Measurements from ENCODE around the gene EDN2. TPM values are rescaled to one million over a fixed set of nuclear protein-coding genes. Genes with fewer than 3 reads are reported as not detected.

EDN2 gene
- total RNA-seq, 1 donor from 2014 or later, result 0.80 TPM

DNA sequence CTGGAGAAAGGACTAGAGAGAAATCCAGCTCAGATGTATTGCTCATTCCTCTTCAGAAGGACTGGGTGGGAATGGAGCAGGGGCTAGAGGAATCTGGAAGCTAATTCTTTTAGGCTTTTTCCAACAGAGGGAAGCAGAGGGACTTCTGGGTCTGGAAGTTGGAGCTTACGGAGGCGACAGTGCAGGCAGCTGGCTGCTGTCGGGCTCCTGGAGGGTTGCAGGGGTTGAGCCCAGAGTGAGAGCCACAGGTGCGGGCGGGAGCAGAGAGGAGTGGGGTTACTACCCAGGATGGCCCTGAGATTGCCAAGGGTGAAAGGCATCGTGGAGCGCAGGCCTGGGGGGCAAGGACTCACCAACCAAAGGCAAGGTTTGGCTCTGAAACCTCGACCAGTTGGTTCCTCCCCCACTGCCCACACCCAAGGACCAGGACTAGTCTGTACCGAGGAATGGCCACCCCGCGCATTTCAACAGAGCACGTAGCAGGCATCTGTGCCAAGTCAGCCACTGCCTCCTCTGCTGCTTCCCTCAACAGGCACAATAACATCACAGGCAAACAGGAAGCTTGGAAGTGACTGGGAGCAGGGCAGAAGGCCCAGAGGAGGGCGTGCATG is 22.7 kb upstream of the EDN2 start:
- Mint-ChIP-seq H3K4me3 (ENCODE audit: unreplicated experiment) (no peak overlapping the region), H3K4me1 (ENCODE audit: low read depth) (peaks cover 15% of the 10 kb centered on the region), H3K36me3 (ENCODE audit: low read depth) (peaks cover 4% of the 10 kb centered on the region), H3K27ac (ENCODE audit: unreplicated experiment) (no peak overlapping the region), H3K9me3 (ENCODE audit: low read depth) (no peaks in the 10 kb centered on the region), H3K27me3 (ENCODE audit: low read depth) (no peaks in the 10 kb centered on the region)
- TF ChIP-seq, protein P1, sequence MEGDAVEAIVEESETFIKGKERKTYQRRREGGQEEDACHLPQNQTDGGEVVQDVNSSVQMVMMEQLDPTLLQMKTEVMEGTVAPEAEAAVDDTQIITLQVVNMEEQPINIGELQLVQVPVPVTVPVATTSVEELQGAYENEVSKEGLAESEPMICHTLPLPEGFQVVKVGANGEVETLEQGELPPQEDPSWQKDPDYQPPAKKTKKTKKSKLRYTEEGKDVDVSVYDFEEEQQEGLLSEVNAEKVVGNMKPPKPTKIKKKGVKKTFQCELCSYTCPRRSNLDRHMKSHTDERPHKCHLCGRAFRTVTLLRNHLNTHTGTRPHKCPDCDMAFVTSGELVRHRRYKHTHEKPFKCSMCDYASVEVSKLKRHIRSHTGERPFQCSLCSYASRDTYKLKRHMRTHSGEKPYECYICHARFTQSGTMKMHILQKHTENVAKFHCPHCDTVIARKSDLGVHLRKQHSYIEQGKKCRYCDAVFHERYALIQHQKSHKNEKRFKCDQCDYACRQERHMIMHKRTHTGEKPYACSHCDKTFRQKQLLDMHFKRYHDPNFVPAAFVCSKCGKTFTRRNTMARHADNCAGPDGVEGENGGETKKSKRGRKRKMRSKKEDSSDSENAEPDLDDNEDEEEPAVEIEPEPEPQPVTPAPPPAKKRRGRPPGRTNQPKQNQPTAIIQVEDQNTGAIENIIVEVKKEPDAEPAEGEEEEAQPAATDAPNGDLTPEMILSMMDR (IDR thresholded peaks at IDR 0.05), result no peak
- DNase-seq (ENCODE audit: low spot score), result no peak

DNA sequence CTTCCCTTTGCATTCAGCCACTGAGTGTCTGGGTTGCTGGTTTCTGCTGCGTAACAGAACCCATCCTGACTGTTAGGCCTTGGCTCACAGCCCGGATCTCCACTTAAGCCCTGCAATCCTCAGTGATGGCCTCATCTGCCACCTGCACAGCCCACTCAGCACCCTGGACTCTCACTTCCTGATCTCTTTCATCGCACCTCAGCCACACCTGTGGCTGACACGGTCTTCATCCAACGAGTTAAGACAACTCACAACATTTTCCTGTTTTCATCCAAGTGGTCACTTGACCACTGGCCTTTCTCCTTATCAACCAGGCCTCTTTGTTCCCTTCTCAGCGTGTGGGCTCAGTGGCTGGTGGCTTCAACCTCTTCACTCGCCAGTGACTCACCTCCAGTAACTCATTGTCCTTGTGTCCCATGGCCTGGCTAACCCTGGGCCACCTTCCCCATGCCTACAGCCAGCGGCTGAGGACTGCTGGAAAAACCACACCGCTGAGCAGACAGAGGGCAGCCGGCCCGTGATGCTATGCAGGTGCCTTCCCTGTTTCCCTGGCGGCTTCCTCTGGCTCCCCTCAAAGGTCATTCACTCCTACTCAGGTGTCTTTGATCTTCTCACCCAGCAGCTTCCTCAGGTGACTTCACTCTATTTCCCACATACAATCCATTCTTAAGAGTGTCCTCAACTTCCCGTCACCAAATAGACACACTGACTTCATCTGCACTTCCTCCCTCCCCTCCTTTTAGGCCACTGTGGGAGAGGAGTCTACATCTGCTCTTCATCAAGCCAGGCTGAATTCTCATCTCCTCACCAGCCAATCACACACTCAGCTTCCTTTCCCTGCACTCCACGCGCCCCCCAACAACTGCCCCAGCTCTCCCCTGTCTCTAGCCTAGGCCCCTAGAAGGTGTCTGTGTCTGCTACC is 19.9 kb upstream of the EDN2 start:
- TF ChIP-seq, protein P1 (IDR thresholded peaks at IDR 0.05), result no peak
- Mint-ChIP-seq H3K4me1 (ENCODE audit: low read depth) (peaks cover 30% of the 10 kb centered on the region), H3K27ac (ENCODE audit: unreplicated experiment) (no peak overlapping the region), H3K27me3 (ENCODE audit: low read depth) (no peaks in the 10 kb centered on the region), H3K4me3 (ENCODE audit: unreplicated experiment) (no peak overlapping the region), H3K9me3 (ENCODE audit: low read depth) (no peaks in the 10 kb centered on the region), H3K36me3 (ENCODE audit: low read depth) (no peaks in the 10 kb centered on the region)
- no peak for DNase-seq (ENCODE audit: low spot score)

DNA sequence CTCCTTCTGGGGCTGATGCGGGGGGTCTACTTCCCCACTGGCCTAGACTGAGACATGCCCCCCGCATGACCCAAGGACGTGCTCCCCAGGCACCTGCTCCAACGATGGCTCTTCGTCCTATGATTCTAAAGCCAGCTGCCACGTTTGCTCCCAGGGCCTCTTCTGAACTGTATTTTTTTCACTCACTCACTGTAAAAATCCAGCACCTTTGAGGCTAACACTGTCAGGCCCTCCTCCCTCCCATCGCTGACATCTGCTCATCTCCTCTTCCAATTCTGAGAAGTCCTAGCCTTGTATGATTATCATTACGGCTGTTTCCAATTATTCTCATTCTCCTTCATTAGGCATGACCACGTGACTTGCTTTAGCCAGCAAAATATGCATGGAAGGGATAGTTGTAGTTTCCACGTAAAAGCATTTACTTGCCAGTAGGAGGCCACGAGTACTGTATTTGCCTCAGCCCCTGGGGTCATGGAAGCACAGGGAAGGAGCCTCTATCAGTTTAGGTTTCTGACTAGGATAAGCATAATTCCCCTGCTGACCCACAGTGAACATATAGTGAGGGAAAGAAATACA is 19.1 kb upstream of the EDN2 start:
- Mint-ChIP-seq H3K4me3 (ENCODE audit: unreplicated experiment) (no peak overlapping the region), H3K4me1 (ENCODE audit: low read depth) (peaks cover 38% of the 10 kb centered on the region), H3K27ac (ENCODE audit: unreplicated experiment) (no peak overlapping the region), H3K27me3 (ENCODE audit: low read depth) (no peaks in the 10 kb centered on the region), H3K9me3 (ENCODE audit: low read depth) (no peaks in the 10 kb centered on the region), H3K36me3 (ENCODE audit: low read depth) (no peaks in the 10 kb centered on the region)
- TF ChIP-seq, protein P1 (IDR thresholded peaks at IDR 0.05), result peak; percentile 46
- no peak for DNase-seq (ENCODE audit: low spot score)

DNA sequence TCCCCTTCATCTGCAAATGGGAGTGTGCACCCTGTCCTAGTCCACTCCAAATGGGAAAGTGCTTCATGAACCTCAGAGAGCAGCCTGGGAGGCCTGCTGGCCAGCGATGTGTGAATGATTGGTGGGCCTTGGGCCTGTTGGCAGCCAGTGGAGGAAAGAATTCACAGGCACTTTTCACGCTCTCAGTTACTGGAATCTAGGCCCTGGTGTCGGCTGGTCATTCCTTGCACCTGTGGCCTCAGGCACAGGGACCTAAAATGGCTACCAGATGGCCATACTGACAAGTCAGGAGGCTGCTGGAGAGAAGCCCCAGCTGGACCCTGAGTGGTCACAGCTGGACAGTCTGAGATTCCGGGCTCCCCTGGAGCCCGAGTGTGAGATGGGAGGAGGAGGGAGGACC is 18.4 kb upstream of the EDN2 start:
- H3K4me1 Mint-ChIP-seq (ENCODE audit: low read depth), result peaks cover 45% of the 10 kb centered on the region
- H3K4me3 Mint-ChIP-seq (ENCODE audit: unreplicated experiment), result no peak overlapping the region
- H3K27ac Mint-ChIP-seq (ENCODE audit: unreplicated experiment), result no peak overlapping the region
- H3K9me3 Mint-ChIP-seq (ENCODE audit: low read depth), result no peaks in the 10 kb centered on the region
- no peaks in the 10 kb centered on the region for H3K36me3 Mint-ChIP-seq (ENCODE audit: low read depth)
- TF ChIP-seq, protein P1 (IDR thresholded peaks at IDR 0.05), result no peak
- H3K27me3 Mint-ChIP-seq (ENCODE audit: low read depth), result no peaks in the 10 kb centered on the region
- no peak for DNase-seq (ENCODE audit: low spot score)

DNA sequence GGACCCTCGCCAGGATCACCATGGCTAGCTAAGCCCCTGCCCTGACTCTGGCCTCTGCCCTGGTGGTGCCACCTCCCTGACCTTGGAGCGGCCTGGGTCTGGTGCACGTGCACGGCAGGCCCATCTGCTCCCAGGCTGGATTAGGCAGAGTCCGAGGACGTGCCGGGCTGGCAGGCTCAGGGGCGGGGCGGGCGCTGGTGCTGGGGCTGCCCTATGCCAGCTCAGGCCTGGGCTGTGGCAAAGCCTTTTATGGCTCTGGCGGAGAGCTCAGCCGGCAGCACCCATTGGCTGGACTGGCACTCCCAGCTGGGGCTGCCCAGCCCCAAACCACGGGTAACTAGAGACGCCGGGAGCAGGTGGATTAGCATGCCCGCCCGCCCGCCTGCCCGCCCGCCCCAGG is 17.1 kb upstream of the EDN2 start:
- Mint-ChIP-seq H3K27me3 (ENCODE audit: low read depth) (no peaks in the 10 kb centered on the region), H3K4me1 (ENCODE audit: low read depth) (peaks cover 56% of the 10 kb centered on the region), H3K36me3 (ENCODE audit: low read depth) (no peaks in the 10 kb centered on the region), H3K27ac (ENCODE audit: unreplicated experiment) (no peak overlapping the region), H3K4me3 (ENCODE audit: unreplicated experiment) (no peak overlapping the region), H3K9me3 (ENCODE audit: low read depth) (no peaks in the 10 kb centered on the region)
- no peak for DNase-seq (ENCODE audit: low spot score)
- TF ChIP-seq, protein P1 (IDR thresholded peaks at IDR 0.05), result no peak

Data from chondrocyte (in vitro differentiated cells).